HG02571 (cell line): ENCODE measurements around the gene LRIF1.
"Not testable (repeated sequence)": the region's sequence is repeated elsewhere in the genome, so short reads cannot be mapped to it uniquely, and the experiment has no call there.

Experiments
- ATAC-seq: cut with Tn5 transposase; IDR thresholded peaks from one replicate; pipeline ENCODE4 v1.9.1; 2021; ENCODE audit warnings: mild to moderate bottlenecking, moderate library complexity; ENCODE audit not compliant: unreplicated experiment

The LRIF1 gene

DNA sequence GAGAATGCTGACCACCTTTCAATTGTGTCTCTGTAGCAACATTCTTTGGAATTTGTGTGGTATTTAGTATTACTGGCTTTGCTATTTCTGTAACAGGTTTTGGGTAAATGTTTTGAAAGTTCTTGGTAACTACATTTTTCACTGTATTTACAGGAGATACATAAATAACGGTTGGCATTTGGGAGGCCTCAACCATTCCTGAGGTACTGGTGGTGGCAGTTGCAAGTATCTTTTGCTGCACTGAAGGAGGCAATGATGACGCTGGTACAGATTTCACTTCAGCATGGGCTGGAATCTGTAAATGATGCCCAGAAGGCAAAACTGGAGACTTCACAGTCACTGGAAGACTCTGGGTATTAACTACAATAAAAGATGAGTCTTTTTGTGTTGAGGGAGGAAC is 11.7 kb downstream of the LRIF1 start:
- ATAC-seq, result no peak

DNA sequence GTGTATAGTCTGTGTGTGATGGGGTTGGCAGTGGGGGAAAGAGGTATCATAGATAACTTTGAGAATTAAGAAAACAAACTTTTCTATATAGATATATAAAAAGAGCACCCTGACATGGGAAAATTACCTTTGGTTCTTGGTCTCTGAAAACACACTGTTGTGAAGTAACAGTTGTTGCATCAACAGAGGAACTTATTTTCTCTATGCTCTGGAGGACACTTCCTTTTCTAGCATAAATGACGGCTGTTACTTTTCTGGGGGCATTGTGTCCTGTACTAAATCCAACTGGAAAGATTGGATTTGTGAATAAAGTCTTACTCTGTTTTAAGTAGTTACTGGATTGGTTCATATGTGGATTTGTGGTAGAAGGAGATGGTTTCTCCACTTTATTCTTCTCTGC is 12.6 kb downstream of the LRIF1 start:
- no peak for ATAC-seq

DNA sequence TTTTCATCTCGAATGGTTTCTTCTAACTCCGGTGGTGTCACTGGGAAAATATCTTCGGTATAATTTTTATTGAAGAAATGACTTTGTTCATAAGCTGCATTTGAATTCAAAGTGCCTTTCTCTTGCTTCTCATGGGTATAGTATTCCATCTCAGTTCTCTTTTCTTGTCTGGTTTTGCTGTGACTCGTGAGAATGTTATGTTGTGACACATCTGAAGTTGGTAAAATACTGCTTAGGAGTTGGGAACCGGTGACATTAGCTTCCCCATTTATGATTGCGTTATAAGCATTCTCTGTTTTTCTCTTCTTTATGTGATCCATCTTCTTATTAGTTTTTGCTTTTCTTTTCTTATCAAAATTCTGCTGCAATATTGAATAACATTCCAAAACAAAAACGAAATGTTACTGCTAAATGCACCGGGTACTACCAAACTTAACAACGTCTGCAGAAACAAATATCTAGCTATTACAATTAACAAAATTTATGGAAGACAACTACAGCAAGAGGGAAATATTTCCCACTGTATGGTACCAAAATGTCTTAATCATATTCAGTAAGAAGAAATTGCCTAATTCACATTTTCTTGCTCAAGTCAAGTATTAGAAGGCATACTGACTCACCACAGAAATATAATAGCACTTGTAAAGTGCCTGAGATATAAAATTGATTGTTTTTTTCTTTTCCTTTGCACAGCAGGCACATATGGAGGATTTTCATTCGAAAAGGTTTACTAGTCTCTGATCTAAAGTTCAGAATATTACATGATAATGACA is 15.5 kb downstream of the LRIF1 start:
- no peak for ATAC-seq

DNA sequence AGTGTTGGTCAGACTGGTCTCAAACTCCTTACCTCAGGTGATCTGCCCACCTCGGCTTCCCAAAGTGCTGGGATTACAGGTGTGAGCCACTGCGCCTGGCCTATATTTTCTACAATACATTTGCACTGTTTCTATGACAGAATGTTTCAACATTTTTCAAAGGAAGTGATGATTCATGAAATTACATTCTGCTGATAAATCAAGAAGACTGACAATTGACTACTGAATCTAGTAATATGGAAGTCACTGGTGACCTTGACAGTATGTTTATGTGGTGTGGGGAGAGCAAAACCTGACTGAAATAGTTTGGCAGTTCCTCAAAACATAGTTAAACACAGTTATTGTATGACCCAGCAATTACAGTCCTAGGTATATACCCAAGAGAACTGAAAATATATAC is 18.1 kb downstream of the LRIF1 start:
- no peak for ATAC-seq

DNA sequence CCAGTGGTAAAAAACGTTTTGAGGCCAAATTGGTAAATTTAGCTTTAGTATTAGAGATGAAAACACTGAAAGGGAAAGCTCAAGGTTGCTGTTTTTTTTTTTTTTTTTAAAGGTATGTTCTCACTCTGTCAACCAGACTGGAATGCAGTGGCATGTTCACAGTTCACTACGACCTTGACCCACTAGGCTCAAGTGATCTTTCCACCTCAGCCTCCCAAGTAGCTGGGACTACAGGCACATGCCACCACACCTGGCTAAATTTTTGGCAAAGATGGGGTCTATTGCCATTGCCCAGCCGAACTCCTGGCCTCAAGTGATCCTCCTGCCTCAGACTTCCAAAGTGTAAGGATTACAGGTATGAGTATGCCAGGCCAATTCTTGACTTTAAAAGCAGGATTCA is 18.9 kb downstream of the LRIF1 start:
- ATAC-seq, result no peak

DNA sequence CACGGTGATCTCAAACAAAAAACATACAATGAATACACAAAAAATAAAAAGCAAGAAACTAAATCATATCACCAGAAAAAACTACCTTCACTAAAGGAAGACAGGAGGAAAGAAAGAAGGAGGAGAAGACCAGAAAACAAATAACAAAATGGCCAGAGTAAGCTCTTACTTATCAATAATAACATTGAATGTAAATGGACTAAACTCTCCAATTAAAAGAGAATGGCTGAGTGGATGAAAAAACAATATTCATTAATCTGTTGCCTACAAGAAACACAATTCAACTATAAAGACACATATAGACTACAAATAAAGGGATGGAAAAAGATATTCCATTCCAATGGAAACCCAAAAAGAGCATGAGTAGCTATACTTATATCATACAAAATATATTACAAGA is 27.2 kb downstream of the LRIF1 start:
- no peak for ATAC-seq

DNA sequence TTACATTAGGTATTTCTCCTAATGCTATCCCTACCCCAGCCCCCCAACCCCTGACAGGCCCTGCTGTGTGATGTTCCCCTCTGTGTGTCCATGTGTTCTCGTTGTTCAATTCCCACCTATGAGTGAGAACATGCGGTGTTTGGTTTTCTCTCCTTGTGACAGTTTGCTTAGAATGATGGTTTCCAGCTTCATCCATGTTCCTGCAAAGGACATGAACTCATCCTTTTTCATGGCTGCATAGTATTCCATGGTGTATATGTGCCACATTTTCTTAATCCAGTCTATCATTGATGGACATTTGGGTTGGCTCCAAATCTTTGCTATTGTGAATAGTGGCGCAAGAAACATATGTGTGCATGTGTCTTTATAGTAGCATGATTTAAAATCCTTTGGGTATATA is 32.6 kb downstream of the LRIF1 start:
- not testable (repeated sequence) for ATAC-seq

DNA sequence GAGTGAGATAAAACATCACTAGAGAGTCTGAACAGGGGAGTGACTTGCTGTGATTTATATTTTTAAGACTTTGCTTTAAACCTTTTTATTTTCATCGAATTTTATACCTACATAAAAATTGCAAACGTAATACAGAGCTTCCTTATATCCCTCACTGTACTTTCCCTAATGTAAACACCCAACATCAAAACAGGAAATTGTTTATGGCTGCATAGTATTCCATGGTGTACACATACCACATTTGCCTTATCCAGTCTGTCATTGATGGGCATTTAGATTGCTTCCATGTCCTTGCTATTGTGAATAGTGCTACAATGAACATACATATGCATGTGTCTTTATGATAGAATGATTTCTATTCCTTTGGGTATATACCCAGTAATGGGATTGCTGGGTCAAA is 34.8 kb downstream of the LRIF1 start:
- no peak for ATAC-seq

DNA sequence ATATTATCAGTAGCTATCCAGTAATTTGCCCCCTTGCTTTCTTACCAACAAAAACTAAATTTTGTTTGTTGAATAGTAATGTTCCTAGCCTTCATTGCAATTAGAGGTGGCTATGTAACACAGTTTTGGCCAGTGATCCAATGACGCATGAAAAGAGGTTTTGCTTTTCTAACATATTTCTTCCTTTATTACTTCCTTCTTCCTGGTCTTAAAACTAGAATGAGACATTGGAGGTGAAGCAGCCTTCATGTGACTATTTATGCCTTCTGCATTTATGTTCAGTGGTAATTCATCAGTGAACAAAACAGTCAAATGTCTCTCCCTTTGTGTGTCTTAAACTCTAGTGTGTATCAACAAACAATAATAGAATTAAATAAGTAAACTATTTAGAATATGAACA is 35.5 kb downstream of the LRIF1 start:
- ATAC-seq, result no peak

DNA sequence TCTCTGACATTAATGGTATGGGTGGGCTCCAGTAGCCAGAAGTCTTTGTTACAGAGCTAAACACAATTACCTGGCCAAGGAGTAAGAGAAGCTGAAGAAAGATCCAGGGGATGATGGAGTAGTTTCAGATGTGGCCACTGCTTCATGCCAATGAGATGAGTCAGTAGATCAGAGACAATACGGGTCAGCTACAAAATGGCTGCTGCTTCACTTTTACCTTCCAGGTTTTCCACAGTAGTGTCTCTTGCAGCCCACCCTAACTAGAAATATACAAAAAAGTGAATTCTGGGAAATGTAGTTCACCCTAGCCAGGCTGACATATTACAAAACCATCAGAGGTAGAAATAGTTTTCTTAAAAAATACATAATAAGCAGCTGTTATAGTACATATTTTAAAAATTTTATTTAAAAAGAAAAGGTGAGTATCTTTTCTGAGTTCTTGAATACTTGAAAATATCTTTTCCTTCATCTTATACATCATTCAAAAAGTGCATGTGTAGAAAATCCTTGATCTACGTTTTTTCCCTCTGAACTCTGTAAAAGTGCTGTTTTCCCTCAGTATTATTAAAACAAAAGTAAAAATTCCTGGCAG is 36.1 kb downstream of the LRIF1 start:
- ATAC-seq, result no peak

DNA sequence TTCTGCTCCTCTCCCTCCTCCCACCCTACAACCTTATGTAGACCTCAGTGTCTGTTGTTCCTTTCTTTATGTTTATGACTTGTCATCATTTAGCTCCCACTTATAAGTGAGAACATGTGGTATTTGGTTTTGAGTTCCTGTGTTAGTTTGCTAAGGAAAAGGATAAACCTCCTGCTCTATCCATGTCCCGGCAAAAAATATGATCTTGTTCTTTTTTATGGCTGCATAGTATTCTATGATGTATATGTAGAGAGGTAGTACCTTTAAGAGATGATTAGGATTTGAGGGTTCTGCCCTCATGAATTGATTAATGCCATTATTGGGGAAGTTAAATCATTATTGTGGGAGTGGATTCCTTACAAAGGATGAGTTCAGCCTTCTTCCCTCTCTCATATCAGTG is 41.8 kb downstream of the LRIF1 start:
- ATAC-seq, result no peak

DNA sequence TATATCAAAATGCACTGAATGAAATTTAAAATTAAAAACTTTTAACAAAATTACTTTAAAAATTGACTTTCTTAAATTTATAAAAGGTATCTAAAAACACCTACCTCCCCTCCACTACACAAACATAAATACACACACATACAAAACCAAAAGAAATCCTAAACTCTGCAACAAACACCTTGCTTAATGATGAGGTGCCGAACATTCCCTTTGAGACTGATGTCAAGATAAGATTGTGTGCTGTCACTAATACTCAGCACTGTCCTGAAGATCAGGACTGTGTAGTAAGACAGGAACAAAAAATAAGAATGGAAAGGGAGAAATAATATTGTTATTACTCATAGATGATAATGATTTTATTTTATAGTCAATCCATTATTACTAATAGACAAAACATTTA is 45.7 kb downstream of the LRIF1 start:
- no peak for ATAC-seq

DNA sequence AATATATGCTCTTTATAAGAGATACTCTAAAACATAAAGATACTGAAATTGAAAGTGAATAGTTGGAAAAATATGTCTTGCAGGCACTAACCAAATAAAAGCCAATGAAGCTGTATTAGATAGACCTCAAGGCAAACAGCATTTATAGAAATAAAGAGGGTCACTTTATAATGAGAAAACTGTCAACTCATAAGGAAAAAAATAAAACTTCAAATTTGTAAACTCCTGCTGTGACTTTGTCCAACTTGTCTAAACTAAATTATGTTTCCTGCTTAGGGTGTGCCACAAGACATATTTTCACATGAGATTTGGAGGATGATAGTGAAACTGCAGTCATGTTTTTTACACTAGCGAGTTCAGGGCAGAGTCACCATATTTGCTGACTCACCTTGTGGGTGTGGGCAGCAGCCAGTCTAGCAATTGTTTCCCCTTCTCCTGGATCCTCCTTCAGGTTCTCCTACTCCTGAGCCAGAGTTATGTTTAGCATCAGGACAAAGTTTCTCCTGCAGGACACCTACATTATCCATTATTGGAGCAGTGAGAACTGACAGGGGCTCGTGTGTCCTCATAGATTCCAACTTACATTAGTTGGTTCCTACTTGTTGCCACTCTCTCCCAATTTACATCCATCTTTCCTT is 46.9 kb downstream of the LRIF1 start:
- ATAC-seq, result no peak

DNA sequence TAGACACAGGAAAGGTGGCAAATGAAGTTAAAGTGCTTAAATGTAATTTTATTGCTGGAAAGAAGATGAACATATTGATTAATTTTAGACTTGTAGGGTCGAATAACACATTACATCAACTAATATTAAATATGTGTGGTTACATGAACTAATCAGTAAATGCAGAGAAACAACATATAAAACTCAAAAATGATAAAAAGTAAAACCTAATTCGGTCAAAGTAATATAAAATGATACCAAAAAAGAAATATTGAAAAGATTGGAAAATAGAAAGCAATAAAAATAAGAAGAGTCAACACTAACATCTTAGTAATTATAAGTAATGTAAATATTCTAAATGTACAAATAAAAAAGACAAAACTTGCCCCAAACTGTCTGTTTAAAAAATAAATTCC is 47.5 kb downstream of the LRIF1 start:
- no peak for ATAC-seq

DNA sequence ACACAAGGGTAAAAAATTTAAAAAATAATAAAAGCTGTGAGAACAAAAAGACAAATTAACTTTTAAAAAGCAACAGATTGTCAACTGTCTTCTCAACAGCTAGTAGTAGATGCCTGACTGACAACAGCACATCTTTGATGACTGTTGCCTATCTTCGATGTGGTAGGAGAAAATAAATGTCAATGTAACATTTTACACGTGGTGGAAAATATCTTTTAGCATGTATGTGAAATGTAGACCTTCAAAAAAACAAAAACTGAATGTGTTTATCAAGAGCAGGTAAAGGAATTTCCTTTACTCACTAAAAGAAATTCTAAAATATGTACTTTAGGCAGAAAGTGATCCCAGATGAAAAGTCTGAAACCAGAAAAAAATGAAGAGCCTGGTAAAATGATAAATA is 47.9 kb downstream of the LRIF1 start:
- ATAC-seq, result no peak

DNA sequence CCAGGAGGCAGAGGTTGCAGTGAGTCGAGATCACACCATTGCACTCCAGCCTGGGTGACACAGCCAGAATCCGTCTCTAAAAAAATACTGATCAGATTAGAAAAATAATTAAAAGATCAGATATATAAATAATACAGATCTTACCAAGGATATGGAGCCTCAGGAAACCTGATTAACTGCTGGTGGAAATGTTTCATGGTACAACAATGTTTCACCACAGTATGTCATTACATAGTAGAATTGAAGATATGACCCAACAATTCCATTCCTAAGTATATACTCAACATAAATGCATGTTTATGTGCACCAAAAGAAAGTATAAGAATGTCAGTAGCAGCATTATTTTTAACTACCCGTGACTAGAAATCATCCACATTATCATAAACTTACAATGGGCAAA is 49.0 kb downstream of the LRIF1 start:
- ATAC-seq, result no peak

DNA sequence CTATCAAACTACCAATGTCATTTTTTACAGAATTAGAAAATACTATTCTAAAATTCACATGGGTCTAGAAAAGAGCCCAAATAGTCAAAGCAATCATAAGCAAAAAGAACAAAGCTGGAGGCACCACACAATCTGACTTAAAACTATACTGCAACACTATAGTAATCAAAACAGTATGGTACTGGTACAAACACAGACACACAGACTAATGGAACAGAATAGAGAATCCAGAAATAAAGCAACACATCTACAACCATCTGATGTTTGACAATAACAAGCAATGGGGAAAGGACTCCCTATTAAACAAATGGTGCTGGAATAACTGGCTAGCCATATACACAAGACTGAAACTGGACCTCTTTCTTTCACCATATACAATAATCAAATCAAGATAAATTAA is 50.9 kb downstream of the LRIF1 start:
- no peak for ATAC-seq

DNA sequence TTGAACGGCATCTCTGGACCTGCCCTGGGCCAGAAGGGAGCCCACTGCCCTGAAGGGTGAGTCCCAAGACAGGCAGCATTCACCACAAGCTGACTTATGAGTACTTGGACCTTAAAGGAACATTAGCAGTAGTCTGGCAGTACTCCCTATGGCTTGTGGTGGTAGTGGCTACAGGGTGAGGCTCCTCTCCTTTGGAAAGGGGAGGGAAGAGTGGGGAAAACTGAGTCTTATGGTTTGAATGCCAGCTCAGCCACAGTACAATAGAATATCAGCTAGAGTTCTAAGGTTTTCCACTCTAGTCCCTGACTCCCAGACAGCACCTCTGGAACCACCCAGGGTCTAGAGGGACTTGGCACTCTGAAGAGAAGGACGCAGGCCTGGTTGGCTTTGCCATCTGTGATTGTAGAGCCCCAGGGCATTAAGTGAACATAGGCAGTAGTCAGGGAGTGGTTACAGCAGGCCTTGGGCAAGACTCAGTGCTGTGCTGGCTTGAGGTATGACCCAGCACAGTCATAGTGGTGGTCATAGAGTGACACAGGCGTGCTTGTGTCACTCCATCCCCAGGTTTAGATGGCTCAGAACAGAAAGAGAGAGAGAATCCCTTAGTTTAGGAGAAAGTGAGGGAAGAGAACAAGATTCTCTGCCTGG is 59.7 kb downstream of the LRIF1 start:
- ATAC-seq, result no peak

DNA sequence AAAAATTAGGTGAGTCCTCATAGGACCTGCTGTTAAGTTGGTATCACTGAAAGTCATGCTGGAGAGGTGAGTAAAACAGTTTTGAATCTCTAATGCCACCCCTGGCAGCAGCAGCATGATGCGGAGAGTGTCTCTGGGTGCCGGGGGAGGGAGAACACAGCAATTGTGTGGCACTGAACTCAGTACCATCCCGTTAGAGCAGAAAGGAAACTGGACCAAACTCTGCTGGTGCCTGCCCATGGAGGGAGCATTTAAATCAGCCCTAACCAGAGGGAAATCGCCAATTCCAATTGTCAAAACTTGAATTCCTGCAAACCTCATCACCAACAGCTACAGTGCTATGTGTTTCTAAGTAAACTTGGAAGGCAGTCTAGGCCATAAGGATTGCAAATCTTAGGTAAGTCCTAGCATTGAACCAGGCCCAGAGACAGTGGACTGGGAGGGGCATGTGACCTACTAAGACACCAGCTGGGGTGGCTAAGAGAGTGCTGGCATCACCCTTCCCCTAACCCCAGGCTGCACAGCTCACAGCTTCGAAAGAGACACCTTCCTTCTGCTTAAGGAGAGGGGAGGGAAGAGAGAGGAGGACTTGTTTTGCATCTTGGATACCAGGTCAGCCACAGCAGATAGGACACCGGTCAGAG is 60.8 kb downstream of the LRIF1 start:
- no peak for ATAC-seq

DNA sequence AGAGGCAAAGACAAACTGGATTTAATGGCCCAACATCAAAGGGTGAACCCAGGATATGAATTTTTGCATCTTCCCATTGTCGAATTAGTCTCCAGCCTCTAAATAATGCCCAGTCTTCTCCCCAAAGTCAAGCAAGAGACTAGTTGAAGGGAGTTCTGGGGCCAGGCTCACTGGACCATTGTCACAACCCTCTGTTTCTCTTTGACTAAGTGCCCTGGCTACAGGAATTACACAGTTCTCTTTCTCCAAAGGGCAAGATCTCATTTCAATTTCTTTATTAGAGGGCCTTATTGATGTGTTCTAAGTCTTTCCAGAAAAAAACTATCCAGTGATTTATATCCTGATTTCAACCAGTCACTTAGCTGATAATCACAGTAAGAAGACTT is 64.3 kb downstream of the LRIF1 start:
- ATAC-seq, result no peak

DNA sequence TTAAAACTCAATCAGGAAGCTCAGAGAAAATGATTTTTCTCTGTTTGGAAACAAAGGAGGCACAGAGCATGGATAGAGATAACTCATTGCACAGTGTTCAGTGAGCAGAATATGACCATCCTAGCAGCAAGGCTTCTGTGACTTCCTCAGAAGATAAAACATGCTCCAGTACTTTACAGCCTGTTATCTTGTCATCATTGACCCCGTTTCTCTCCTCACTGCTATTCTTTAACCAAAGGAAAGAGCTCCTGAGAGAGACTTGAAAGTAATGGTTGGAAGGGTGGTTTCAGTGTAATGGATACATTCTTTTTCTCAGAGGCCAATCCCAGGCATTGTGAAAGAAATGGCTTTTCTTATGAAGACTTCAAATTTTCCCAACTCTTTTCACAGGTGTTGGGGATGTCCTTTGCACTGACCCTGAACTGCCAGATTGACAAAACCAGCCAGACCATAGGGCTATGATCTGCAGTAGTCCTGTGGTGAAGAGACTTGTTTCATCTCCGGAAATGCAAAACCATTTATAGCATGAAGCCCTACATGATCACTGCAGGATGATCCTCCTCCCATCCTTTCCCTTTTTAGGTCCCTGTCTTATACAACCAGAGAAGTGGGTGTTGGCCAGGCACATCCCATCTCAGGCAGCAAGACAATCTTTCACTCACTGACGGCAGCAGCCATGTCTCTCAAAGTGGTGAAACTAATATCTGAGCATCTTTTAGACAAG is 64.8 kb downstream of the LRIF1 start:
- no peak for ATAC-seq
